NCI-H146 treated with DMSO at 0.1 percent for 48 hours (cell line): ENCODE results near the gene FAM107B.
"Not testable (repeated sequence)": the region's sequence is repeated elsewhere in the genome, so short reads cannot be mapped to it uniquely, and the experiment has no call there.

ENCODE experiments used
- DNase-seq: peaks from one replicate; lab custom pipeline; 2025; ENCODE audit not compliant: unreplicated experiment; lab: John Stamatoyannopoulos, UW

Gene FAM107B

DNA sequence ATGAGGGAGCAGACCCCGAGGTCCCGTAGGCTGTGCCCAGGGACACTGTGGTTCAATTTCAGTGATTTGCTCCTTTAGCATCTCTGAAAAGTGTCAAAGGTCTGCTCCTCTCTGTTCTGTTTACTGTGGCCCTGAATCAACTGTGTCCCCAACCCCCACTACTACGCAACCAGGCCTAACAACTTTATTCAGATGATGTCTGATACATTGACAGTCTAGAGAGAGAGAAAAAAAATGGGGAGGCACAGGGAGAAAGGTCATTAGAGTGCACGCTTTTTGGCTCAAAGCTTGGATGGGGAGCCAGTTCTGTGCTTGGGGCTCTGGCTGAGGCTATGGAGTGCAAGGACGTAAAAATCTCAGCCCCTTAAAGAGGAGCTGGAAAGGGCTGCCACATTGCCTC is 77.9 kb downstream of the FAM107B start:
- no peak for DNase-seq

DNA sequence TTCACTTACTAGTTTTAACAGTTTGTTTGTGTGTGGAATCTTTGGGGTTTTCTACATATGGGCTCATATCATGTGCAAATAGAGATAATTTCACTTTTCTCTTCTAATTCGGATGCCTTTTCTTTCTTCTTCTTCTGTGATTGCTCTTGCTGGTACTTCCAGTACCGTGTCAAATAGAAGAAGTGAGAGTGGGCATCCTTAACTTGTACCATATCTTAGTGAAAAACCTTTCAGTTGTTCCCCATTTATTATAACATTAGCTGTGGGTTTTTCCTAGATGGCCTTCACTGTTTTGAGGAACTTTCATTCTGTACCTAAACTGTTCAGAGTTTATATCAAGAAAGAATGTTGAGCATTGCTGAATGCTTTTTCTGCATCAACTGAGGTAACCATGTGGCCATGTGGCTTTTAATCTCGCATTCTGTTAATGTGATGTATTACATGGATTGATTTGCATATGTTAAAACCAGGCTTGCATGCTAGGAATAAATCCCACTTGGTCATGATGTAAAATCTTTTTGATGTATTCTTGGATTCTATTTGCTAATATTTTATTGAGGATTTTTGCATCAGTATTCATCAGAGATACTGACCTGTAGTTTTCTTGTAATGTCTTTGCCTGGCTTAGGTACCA is 78.7 kb downstream of the FAM107B start:
- DNase-seq = no peak

DNA sequence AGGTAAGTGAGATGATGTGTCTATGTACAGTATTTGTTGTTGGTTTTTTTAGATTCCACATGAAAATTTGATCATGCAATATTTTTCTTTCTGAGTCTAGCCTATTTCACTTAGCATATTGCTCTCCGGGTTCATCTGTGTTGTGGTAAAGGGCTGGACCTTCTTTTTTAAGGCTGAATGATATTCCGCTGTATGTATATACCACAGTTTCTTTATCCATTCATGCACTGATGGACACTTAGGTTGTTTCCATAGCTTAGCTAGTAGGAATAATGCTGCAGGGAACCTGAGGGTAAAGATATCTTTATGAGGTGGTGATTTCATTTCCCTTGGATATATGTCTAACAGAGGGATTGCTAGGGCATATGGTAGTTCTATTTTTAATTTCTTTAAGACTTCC is 80.8 kb downstream of the FAM107B start:
- DNase-seq = no peak

DNA sequence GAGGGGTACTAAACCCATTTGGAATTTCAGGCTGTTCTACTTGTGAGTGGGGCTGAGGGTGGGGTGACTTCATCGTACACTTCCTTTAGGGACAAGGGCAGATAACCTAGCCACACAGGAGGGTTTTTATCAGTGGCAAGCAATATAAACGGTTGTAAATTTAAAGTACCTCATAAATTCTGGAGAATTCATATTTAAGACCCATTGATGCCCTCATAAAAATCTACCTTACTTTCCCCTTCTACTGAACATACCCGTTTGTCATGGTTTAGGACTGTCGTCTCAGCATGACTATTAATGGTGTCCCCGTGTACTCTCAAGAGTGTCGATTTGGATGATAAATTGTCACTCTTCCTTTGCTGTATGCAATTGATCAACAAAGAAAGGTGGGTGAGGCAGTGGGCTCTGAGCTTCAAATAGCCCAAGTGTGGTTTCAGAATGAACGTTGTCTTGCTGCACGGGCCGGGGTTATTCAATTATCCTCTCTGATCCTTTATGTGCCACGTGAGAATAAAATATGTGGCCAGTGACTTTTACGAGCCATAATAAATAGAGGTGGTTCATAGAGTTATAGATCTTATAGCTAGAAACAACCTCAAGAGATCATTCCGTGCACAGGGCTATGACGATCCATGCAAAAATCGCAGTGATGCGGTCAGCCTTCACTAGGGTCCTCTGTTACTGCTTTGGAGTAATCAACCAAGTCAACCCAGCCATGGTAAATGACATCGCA is 82.2 kb downstream of the FAM107B start:
- no peak for DNase-seq

DNA sequence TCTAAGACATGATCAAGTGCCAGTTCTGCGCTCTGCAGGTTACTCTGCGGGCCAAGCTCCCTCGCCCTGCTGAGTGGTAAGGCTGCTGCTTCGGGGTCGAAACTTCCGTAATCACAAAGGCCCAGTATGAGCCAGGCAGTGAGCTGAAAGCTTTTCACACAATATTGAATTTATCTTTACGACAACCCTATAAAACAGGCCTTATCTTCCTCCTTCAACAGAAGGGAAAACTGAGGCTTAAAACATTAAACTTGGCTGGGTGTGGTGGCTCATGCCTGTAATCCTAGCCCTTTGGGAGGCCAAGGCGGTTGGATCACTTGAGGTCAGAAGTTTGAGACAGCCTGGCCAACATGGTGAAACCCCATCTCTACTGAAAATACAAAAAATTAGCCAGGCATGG is 83.3 kb downstream of the FAM107B start:
- no peak for DNase-seq

DNA sequence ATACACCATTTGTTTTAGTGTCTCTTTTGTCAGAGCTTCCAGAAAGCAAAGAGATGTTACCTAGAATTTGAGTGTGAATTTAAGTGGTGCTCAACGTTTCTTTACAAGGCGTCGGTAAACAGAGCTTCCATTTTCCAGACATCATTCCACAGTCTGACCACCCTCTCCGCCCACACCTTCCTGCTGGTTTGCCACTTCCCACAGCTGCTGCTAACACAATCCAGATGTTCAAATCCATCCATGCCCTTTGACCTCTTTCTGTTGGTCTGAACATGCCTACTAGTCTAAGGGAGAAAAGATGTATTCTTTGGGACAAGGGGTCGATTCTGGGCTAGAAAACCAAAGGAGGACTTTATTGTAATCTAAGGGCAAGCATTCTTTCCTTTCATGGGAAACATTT is 86.1 kb downstream of the FAM107B start:
- no peak for DNase-seq

DNA sequence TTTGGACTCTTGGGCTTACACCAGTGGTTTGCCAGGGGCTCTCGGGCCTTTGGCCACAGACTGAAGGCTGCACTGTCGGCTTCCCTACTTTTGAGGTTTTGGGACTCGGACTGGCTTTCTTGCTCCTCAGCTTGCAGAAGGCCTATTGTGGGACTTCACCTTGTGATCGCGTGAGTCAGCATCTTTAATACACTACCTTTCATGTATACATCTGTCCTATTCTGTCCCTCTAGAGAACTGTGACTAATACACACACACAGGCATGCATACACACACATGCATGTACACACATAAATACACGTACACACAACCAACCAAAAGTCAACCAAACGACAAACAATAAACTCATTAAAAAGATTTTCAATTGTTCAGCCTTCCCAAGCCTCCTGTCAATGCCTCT is 86.5 kb downstream of the FAM107B start:
- DNase-seq = not testable (repeated sequence)

DNA sequence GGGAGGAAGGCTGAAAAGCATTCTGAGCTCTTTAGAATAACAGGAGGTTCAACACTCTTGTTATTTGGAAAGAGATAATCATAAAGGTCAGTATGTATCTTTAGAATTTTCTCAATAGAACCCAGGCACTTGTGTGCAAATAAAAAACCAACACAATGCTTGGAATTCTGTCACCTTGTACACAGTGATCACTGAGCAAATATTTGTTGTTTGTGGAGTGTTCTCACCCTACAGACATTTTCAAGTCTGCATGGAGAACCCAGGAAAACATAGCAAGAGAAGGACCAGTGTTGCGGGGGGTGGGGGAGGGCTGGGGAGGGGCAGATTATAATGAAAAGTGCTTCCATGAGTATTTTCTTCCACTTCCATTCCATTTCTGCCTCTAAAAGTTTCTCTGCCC is 87.4 kb downstream of the FAM107B start:
- DNase-seq = peak; percentile 62

DNA sequence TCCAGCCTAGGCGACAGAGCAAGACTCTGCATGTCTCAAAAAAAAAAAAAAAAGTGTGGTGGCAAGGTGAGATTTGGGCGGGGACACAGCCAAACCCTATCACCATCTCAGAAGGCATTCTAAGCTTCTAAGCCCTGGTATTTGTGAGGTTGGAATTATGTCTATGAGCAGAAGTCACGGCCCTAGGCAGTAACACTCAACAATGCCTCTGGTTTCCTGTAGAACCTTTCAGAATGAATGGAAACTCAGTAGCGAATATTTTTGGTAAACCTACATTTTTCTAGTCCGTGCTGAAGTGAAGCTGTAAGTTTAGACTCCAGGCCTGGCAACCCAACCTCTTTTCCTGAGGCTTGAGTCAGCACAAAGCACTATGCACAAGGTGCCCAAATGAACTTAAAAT is 88.3 kb downstream of the FAM107B start:
- no peak for DNase-seq

DNA sequence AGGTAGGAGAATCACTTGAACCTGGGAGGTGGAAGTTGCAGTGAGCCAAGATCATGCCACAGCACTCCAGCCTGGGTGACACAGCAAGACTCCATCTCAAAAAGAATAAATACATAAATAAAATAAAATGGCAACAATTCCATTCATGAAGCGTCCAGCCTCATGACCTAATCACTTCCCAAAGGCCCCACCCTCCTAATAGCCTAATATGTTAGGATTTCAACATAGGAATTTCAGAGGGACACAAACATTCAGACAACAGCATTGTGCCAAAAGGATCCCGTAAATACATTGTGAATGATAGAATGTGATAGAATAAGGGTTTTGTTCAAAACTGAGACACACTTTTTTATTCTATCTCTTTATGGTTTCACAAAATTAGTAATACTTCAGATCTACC is 90.3 kb downstream of the FAM107B start:
- DNase-seq = no peak

DNA sequence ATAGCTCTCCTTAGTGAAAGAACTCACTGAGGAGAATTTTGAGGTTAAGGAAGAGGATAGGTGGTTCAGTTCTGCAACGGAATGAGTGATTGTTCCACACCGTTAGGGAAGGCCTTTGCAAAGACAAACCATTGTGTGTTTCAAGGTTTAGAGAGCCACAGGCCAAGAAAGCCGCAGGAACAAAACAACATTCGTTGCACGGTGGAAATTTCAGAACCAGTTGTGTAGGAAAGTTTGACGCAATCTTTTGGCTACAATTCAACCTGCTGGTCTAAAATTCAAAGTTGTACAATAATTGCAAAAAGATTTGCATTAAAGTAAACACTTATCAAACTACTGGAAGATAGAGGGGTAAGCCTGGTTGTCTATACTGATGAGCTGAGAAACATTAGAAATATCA is 91.4 kb downstream of the FAM107B start:
- DNase-seq = no peak

DNA sequence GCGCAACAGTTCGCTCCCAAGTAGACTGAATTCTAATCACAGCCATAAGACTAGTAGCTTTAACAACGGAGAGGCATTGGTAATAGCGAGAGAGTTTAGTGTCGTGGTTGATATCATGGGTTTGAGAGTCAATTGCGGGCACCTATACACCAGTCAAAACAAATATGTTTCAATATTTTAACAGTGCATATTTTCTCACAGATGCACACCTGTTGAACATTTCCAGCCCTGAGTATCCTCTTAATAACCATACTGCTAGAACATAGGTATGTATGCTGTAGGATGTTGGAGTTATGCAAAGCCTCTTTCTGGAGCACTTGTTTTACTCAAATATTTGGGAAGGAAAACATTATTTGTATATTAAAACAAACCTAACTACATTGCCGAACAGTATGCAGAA is 92.9 kb downstream of the FAM107B start:
- no peak for DNase-seq

DNA sequence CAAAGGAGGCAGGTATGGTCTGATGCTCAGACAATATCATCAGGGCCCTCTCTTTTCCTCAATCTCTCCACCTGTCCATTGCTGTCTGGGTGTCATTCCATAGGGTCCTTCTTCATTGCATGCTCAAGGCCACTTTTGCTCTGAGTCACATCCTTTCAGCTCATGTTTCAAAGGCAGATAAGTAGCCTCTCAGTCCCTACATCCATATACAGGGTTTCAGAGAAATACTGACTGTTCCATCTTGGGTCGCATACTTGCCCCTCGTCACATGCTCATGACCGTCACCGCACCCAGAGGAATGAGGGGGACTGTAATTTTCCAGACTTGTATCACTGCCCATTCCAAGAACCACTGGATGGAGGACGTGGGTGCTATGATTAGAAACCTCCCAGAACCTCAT is 93.4 kb downstream of the FAM107B start:
- no peak for DNase-seq

DNA sequence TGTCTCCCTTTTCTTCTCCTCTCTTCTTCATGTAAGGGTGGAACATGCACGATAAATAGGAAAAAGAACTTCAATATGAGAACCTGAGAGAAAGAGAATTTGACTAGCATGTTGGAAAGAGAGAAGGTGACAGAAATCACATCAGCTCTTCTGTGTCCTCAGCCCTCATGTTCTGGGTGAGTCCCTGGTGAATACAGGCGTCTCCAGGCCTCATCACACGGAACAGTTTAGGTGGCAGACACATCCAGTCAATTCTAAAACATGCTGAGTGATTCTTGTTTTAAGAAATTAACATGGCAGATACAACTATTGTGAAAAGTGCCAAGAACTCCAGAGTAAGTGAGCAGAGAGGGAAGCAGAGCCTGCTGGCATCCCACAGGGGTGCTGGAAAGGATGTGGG is 96.1 kb downstream of the FAM107B start:
- DNase-seq = no peak

DNA sequence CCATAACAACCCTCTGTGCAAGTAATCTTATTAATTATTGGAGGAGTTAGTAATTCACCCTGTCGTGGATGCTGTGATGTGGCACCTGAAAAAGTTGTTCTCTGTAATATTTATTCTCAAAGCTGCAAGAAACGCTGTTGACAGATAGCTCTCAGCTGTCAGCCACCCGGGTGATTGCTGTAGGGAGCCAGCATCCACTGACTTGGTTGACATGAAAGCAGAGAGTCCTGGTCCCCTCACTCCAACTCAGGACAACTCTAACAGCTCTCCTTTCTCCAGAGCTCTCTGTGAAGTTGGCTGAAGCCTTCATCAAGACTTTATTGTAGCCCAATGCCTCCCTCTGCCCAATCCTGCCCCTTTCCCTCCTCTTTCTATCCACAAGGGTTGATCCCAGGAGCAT is 98.0 kb downstream of the FAM107B start:
- DNase-seq = no peak

DNA sequence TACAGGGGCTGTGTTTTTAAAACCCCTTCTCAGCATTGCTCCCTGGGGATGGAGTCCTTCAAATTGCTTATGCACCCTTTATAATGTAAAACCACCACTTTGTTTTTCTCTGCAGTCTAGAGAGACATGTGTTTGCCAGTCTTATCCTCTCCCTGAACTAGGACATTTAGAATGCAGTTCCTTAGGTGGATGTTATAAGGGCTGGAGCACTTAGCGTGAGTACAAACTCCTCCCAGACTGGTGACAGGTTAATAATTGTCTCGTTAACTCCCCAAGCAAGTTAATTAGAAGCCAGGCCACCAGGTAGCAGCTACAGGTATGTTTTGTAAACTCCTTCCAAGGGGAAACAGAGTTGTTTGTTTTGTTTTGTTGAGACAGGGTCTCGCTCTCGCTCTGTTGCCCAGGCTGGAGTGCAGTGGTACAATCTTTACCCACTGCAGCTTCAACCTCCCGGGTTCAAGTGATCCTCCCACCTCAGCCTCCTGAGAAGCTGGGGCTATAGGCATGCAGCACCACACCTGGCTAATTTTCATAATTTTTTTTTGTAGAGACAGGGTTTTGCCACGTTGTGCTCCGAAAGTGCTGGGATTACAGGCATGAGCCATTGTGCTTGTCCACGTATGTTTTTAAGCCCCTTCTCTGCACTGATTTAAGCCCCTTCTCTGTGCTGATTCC is 100.2 kb downstream of the FAM107B start:
- DNase-seq = peak; percentile 32

DNA sequence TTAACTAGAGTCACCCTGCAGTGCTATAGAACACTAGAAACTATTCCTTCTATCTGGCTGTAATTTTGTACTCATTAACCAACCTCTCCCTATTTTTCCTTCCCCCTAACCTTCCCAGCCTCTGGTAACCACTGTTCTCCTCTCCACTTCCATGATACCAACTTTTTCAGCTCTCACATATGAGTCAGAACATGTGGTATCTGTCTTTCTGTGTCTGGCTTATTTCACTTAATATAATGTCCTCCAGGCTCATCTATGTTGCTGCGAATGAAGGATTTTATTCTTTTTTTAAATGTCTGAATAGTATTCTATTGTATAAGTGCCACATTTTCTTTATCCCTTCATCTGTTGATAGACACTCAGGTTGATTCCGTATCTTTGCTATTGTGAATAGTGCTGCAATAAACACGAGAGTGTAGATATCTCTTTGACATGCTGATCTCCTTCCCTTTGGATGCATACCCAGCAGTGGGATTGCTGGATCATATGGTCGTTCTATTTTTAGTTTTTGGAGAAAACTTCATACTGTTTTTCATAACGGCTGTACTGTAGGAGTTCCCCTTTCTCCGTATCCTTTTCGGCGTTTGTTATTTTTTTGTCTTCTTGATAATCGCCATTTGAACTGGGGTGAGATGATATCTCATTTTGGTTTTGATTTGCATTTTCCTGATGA is 101.4 kb downstream of the FAM107B start:
- DNase-seq = no peak

DNA sequence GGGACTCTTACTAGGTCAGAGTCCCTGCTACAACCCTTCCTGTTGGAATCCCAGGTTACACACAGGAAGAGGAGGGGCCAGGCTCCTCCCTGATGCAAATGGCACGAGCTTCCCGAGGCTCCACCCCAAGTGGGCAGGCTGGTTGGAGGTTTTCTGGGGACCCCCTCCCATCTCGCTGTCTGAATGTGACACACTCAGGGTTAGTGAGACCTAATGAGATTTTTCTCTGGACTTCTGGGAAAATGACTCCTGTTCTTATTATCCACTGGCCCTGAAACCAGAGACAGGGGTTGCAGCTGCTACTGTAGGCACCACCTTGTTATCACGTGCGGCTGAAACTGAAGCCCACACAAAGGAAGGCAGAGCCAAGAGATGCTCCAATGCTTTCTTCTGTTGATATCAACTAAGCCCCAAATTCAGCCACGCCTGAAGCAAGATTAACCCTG is 103.3 kb downstream of the FAM107B start:
- no peak for DNase-seq

DNA sequence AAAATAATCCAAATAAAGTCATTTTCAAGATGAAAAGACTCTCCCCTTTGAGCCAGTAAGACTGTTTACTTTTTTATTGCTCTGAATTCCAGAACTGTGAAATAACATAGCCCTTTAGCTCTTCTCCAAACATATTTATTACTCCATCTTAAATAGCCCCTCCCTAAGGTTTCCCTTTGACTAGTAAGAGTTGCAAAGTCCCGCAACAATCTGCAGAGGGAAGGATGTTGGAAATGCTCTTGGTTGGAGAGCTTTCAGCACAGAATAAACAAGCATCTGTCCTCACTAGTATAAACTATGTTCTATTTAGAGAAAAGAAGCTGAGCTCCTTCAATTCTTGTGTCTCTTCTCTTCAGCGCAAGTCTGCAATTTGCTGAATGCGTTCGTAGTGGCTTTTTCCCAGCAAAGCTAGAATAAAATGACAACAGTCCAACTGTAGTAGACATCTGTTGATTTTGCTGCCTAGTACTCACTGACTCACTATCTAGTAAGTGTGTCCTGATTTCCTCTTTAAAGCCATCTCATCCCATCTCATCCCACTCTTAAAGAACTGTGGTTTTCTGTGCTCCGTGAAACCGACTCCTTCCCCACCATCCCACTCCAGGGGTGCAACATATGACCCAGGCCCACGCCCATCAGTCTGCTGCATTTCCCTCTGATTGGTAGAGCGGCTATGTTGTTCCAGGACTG is 104.0 kb downstream of the FAM107B start:
- DNase-seq = no peak

DNA sequence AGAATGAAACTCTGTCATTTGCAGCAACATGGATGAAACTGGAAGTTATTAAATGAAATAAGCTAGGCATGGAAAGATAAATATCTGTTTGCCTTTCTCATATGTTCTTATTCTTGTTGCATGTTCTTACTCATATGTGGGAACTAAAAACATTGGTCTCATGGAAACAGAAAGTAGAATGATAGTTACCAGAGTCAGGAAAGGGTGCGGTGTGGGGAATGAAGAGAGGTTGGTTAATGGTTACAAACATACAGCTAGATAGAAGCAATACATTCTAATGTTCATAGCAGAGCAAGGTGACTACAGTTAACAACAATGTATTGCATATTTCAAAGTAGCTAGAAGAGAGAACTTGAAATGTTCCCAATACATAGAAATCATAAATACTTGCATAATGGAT is 105.1 kb downstream of the FAM107B start:
- no peak for DNase-seq

DNA sequence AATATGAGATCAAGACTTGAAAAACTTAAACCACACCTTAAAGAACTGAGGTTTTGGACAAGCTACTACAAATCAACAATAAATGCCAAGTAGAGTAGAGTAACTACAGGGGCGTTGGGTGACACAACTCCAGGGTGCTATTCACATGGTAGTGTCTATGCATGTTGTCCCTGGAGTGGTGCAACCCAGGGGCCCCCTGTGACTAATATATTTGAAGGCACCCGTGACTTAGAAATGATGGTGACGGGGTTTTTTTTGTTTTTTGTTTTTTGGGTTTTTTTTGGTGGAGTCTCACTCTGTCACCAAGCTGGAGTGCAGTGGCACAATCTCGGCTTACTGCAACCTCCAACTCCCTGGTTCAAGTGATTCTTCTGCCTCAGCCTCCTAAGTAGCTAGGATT is 106.9 kb downstream of the FAM107B start:
- DNase-seq = no peak
